Measurements from ENCODE around the gene GAL3ST2. TPM values are rescaled to one million over a fixed set of nuclear protein-coding genes. Genes with fewer than 3 reads are reported as not detected.
"Not testable (repeated sequence)": the region's sequence is repeated elsewhere in the genome, so short reads cannot be mapped to it uniquely, and the experiment has no call there.

The GAL3ST2 gene
- total RNA-seq, 1 donor = 0.43 TPM

GRCh38 chr2:241739651-241740050 lies 37.0 kb upstream of the GAL3ST2 start:
- peak; percentile 25 for DNase-seq (ENCODE audit: low read depth)

GRCh38 chr2:241741016-241741415 lies 35.6 kb upstream of the GAL3ST2 start:
- H3K4me3 ChIP-seq (ENCODE audit: low read depth, low read length) = no peak overlapping the region
- DNase-seq (ENCODE audit: low read depth) = no peak
- no peak for TF ChIP-seq CTCF (IDR thresholded peaks at IDR 0.05; ENCODE audit: insufficient read depth, low read depth, low read length)

More at GRCh38 chr2:241739651-241740050, 37.0 kb upstream of the GAL3ST2 start:
- H3K4me3 ChIP-seq (ENCODE audit: low read depth, low read length) = no peak overlapping the region
- TF ChIP-seq CTCF (IDR thresholded peaks at IDR 0.05; ENCODE audit: insufficient read depth, low read depth, low read length) = no peak

DNA sequence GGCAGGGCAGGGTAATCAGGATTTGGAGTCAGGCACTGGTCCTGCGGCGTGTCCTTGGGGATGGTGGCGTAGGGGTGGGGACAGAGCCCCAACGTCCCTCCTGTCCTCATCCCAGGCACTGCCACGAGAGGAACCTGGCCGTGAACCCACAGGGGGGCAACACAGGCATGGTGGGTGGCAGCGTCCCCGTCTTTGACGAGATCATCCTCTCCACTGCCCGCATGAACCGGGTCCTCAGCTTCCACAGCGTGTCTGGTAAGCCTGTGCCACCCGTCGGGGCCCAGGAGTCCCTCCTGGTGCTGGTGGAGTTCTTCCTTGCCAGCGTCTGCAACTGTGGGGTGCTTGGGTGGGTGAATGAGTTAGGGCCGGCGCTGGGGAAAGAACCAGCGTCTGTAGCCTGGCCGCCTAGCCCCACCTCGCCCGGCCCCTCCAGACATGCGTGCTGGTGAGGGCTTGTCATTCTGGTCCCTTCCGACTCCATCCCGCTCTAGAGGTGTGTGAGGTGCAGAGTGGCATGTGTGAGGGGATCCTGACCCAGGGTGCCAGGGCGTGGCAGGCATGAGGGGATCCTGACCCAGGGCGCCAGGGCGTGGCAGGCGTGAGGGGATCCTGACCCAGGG lies 34.2 kb upstream of the GAL3ST2 start:
- no peak for DNase-seq (ENCODE audit: low read depth)
- TF ChIP-seq CTCF (IDR thresholded peaks at IDR 0.05; ENCODE audit: insufficient read depth, low read depth, low read length) = no peak
- H3K4me3 ChIP-seq (ENCODE audit: low read depth, low read length) = no peak overlapping the region

DNA sequence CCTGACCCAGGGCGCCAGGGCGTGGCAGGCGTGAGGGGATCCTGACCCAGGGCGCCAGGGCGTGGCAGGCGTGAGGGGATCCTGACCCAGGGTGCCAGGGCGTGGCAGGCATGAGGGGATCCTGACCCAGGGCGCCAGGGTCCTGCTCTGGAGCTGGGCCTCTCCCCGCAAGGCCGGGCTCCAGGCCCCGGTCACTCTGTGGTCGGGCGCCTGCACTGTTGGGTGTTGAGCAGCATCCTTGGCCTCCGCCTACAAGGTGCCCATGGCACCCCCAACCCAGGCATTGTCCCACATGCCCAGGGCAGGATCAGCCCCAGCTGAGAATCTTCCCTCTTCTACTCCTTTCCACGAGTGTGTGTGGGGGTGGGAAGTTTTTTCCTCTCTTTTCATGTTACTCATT lies 33.6 kb upstream of the GAL3ST2 start:
- DNase-seq (ENCODE audit: low read depth); H3K4me3 ChIP-seq (ENCODE audit: low read depth, low read length): not testable (repeated sequence)

DNA sequence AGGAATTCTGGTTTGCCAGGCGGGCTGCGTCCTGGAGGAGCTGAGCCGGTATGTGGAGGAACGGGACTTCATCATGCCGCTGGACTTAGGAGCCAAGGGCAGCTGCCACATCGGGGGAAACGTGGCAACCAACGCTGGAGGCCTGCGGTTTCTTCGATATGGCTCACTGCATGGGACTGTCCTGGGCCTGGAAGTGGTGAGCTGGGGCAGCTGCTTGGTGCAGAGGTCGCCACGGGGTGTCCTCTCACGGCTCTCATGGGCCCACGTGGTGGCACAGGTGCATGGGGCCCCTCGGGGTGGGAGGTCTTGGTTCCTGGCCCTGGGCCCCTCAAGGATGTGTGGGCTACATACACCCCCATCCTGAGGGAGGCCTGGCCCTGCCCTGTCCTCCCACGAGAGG lies 33.0 kb upstream of the GAL3ST2 start:
- no peak for TF ChIP-seq CTCF (IDR thresholded peaks at IDR 0.05; ENCODE audit: insufficient read depth, low read depth, low read length)
- DNase-seq (ENCODE audit: low read depth) = no peak
- H3K4me3 ChIP-seq (ENCODE audit: low read depth, low read length) = no peak overlapping the region

DNA sequence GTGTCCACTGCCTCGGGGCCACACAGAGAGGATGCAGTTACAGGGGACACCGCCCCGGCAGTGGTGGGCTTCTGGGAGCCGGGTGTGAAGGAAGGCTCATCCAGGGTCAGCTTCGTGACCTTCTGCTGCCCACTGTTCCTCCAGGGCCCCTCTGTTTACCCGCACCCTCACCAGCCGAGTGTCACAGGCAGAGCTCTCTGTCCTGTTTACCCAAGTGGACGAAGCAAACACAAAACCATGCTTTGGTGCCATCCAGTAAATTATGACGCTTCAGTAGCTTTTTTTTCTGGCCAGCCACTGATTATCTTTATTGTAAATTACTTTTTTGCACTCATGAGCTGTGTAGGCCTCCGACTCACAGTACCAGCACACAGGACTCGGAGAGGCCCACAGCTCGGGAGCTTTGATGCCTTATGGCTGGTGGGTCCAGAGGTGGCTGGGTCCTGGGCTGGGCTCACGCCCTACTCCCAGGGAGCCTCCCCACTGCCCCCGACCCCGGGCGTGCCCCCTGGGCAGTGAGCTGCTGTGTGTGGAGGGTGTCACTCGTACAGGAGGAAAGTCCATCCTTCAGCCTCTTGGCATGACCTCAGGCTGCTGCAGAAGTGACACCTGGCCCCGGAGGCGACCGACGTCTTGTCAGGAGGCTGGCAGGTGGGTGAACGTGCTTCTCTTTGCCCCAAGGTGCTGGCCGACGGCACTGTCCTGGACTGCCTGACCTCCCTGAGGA lies 32.4 kb upstream of the GAL3ST2 start:
- no peak overlapping the region for H3K4me3 ChIP-seq (ENCODE audit: low read depth, low read length)
- no peak for DNase-seq (ENCODE audit: low read depth)
- TF ChIP-seq CTCF (IDR thresholded peaks at IDR 0.05; ENCODE audit: insufficient read depth, low read depth, low read length) = no peak

DNA sequence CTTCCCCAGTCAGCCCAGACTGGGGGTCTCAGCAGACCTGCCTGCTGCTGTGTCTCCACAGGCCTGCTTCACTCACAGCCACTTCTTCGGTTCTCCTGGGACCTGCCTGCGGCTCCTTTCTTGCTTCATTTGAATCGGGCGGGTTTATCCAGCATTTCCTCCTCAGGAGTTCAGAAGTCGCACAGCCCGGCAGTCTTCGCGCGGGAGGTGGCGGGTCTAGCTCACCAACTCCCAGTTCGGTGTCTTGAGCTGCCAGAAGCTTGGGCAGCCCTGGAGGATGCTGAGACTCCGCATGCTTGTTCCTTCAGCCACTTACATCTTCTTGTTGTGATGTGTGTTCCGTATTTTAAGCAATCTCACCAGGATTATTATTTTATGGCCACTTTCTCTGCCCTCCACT lies 31.3 kb upstream of the GAL3ST2 start:
- DNase-seq (ENCODE audit: low read depth) = no peak
- no peak for TF ChIP-seq CTCF (IDR thresholded peaks at IDR 0.05; ENCODE audit: insufficient read depth, low read depth, low read length)

More for the DNA sequence above, 31.3 kb upstream of the GAL3ST2 start:
- H3K4me3 ChIP-seq (ENCODE audit: low read depth, low read length) = no peak overlapping the region

Measured in fibroblast of villous mesenchyme (primary cell).